GM23248 (cell line): ENCODE data around the gene HLA-DRA.

Source experiments
- EZH2 ChIP-seq: fragments of 200-600 bp; sonication (generic); IDR thresholded peaks from 2 replicates; pipeline ENCODE4 v1.6.1; 2018; ENCODE audit warnings: antibody characterized with exemption, mild to moderate bottlenecking; ENCODE audit not compliant: insufficient read depth, poor library complexity, severe bottlenecking
- EZH2phosphoT487 ChIP-seq: fragments of 200-600 bp; sonication (generic); IDR thresholded peaks from 2 replicates; pipeline ENCODE4 v1.6.1; 2018; ENCODE audit warnings: antibody characterized with exemption, moderate library complexity, mild to moderate bottlenecking, low read depth; ENCODE audit not compliant: insufficient read depth

GRCh38 chr6:32413427-32414047, 26.1 kb upstream of the HLA-DRA start:
- TF ChIP-seq EZH2 = no peak
- no peak for TF ChIP-seq EZH2phosphoT487
